NCI-H510A (cell line): ENCODE measurements around the gene TYROBP.
"Not testable (repeated sequence)": the region's sequence is repeated elsewhere in the genome, so short reads cannot be mapped to it uniquely, and the experiment has no call there.

Source experiments
- DNase-seq: peaks from one replicate; lab custom pipeline; 2025; lab: John Stamatoyannopoulos, UW

The TYROBP gene

GRCh38 chr19:35899547-35900214, 8.4 kb downstream of the TYROBP start:
- DNase-seq: peak; percentile 65

- DNase-seq: no peak
Observed at GRCh38 chr19:35898499-35898809, 9.6 kb downstream of the TYROBP start.

GRCh38 chr19:35897706-35898451, 10.2 kb downstream of the TYROBP start:
- no peak for DNase-seq

GRCh38 chr19:35896643-35897040, 11.5 kb downstream of the TYROBP start:
- no peak for DNase-seq

- DNase-seq: no peak
Observed at GRCh38 chr19:35895911-35896642, 12.0 kb downstream of the TYROBP start.

GRCh38 chr19:35894342-35894741, 13.8 kb downstream of the TYROBP start:
- no peak for DNase-seq

GRCh38 chr19:35891819-35892218, 16.3 kb downstream of the TYROBP start:
- DNase-seq: not testable (repeated sequence)

GRCh38 chr19:35890113-35890650, 17.9 kb downstream of the TYROBP start:
- no peak for DNase-seq

- no peak for DNase-seq
Observed at GRCh38 chr19:35889370-35890112, 18.6 kb downstream of the TYROBP start.

GRCh38 chr19:35888398-35888797, 19.7 kb downstream of the TYROBP start:
- no peak for DNase-seq

GRCh38 chr19:35887197-35887596, 20.9 kb downstream of the TYROBP start:
- DNase-seq: no peak

GRCh38 chr19:35885904-35886303, 22.2 kb downstream of the TYROBP start:
- DNase-seq: no peak

- DNase-seq: no peak
Observed at GRCh38 chr19:35885225-35885738, 22.8 kb downstream of the TYROBP start.

- no peak for DNase-seq
Observed at GRCh38 chr19:35883882-35884281, 24.2 kb downstream of the TYROBP start.

- DNase-seq: no peak
Observed at GRCh38 chr19:35882114-35882832, 25.8 kb downstream of the TYROBP start.

- peak; percentile 52 for DNase-seq
Observed at GRCh38 chr19:35879770-35880317, 28.3 kb downstream of the TYROBP start.

- no peak for DNase-seq
Observed at GRCh38 chr19:35879068-35879467, 29.0 kb downstream of the TYROBP start.

- DNase-seq: no peak
Observed at GRCh38 chr19:35874392-35874930, 33.6 kb downstream of the TYROBP start.

GRCh38 chr19:35872180-35872579, 35.9 kb downstream of the TYROBP start:
- no peak for DNase-seq

- no peak for DNase-seq
Observed at GRCh38 chr19:35871611-35872010, 36.5 kb downstream of the TYROBP start.

GRCh38 chr19:35870798-35871197, 37.3 kb downstream of the TYROBP start:
- no peak for DNase-seq
